HG02973 (cell line): ENCODE measurements around the gene ATP9B.
"Not testable (repeated sequence)": the region's sequence is repeated elsewhere in the genome, so short reads cannot be mapped to it uniquely, and the experiment has no call there.

ENCODE experiments used
- ATAC-seq: cut with Tn5 transposase; IDR thresholded peaks from one replicate; pipeline ENCODE4 v1.9.1; 2021; ENCODE audit warnings: moderate library complexity; ENCODE audit not compliant: unreplicated experiment

The ATP9B gene

GRCh38 chr18:79227621-79228020, 158.4 kb downstream of the ATP9B start:
- no peak for ATAC-seq

GRCh38 chr18:79229431-79229830, 160.2 kb downstream of the ATP9B start:
- ATAC-seq, result no peak

- no peak for ATAC-seq
These were observed 165.2 kb downstream of the ATP9B start for GRCh38 chr18:79234438-79234837.

- ATAC-seq, result no peak
These were observed 170.4 kb downstream of the ATP9B start for GRCh38 chr18:79239631-79240030.

GRCh38 chr18:79241755-79242154, 172.6 kb downstream of the ATP9B start:
- no peak for ATAC-seq

GRCh38 chr18:79242246-79242645, 173.1 kb downstream of the ATP9B start:
- no peak for ATAC-seq

- ATAC-seq, result no peak
These were observed 176.4 kb downstream of the ATP9B start for GRCh38 chr18:79245517-79246001.

- peak; percentile 100 for ATAC-seq
These were observed 177.3 kb downstream of the ATP9B start for GRCh38 chr18:79246309-79247108.

- no peak for ATAC-seq
These were observed 179.4 kb downstream of the ATP9B start for GRCh38 chr18:79248495-79249060.

GRCh38 chr18:79250301-79250981, 181.2 kb downstream of the ATP9B start:
- no peak for ATAC-seq

- ATAC-seq, result no peak
These were observed 181.8 kb downstream of the ATP9B start for GRCh38 chr18:79251021-79251420.

GRCh38 chr18:79252904-79253633, 183.9 kb downstream of the ATP9B start:
- ATAC-seq, result no peak

- ATAC-seq, result no peak
These were observed 188.3 kb downstream of the ATP9B start for GRCh38 chr18:79257480-79257879.

- peak; percentile 72 for ATAC-seq
These were observed 189.3 kb downstream of the ATP9B start for GRCh38 chr18:79258447-79258846.

GRCh38 chr18:79259218-79259617, 190.0 kb downstream of the ATP9B start:
- ATAC-seq, result no peak

- peak; percentile 41 for ATAC-seq
These were observed 190.8 kb downstream of the ATP9B start for GRCh38 chr18:79260023-79260422.

- ATAC-seq, result peak; percentile 4
These were observed 191.3 kb downstream of the ATP9B start for GRCh38 chr18:79260510-79260909.

- ATAC-seq, result not testable (repeated sequence)
These were observed 195.9 kb downstream of the ATP9B start for GRCh38 chr18:79265068-79265467.

GRCh38 chr18:79271812-79272211, 202.6 kb downstream of the ATP9B start:
- ATAC-seq, result not testable (repeated sequence)

- ATAC-seq, result no peak
These were observed 203.7 kb downstream of the ATP9B start for GRCh38 chr18:79272916-79273315.

GRCh38 chr18:79274823-79275222, 205.6 kb downstream of the ATP9B start:
- ATAC-seq, result no peak
